HepG2 (cell line): ENCODE data around the gene MADD. TPM values are rescaled to one million over a fixed set of nuclear protein-coding genes. Genes with fewer than 3 reads are reported as not detected.
A peak's percentile ranks its signal among the peaks of the same experiment; 100 is the strongest.

ENCODE experiments used
- DNMT3B ChIP-seq: conservative IDR thresholded peaks from 2 replicates; pipeline ENCODE4 v1.6.1; 2016; ENCODE audit warnings: missing biosample characterization, control low read depth
- HCFC1 ChIP-seq: fragments of 150-350 bp; IDR thresholded peaks from 2 replicates; pipeline ENCODE4 v1.6.1; 2014; ENCODE audit warnings: low read depth, low read length
- MTA3 ChIP-seq: sonication (generic); formaldehyde crosslinking; IDR thresholded peaks from 2 replicates; pipeline ENCODE4 v1.4.0; 2020; ENCODE audit warnings: missing genetic modification reagents
- PRMT3 ChIP-seq: sonication (generic); formaldehyde crosslinking; IDR thresholded peaks from 2 replicates; pipeline ENCODE4 v1.8.1; 2022; ENCODE audit warnings: low read depth, mild to moderate bottlenecking, moderate library complexity, missing genetic modification reagents, borderline replicate concordance
- ZBTB1 ChIP-seq: sonication (generic); formaldehyde crosslinking; IDR thresholded peaks from 2 replicates; pipeline ENCODE4 v1.4.0; 2020; ENCODE audit warnings: missing genetic modification reagents, borderline replicate concordance
- ZBTB7A ChIP-seq: sonication (generic); formaldehyde crosslinking; IDR thresholded peaks from 2 replicates; pipeline ENCODE4 v1.8.0; 2022; ENCODE audit warnings: mild to moderate bottlenecking, missing genetic modification reagents
- ZFP36L1 ChIP-seq: sonication (generic); formaldehyde crosslinking; IDR thresholded peaks from 2 replicates; pipeline ENCODE4 v1.8.0; 2022; ENCODE audit warnings: mild to moderate bottlenecking, missing genetic modification reagents, moderate library complexity
- ZFP36L2 ChIP-seq: sonication (generic); formaldehyde crosslinking; IDR thresholded peaks from 2 replicates; pipeline ENCODE4 v1.4.0; 2020; ENCODE audit warnings: missing genetic modification reagents
- ZMAT3 ChIP-seq: sonication (generic); formaldehyde crosslinking; conservative IDR thresholded peaks from 2 replicates; pipeline ENCODE4 v1.7.0; 2021; ENCODE audit warnings: missing genetic modification reagents
- ZNF484 ChIP-seq: sonication (generic); formaldehyde crosslinking; IDR thresholded peaks from 2 replicates; pipeline ENCODE4 v1.5.1; 2020; ENCODE audit warnings: mild to moderate bottlenecking, low read depth, missing genetic modification reagents, borderline replicate concordance
- ZNF629 ChIP-seq: sonication (generic); formaldehyde crosslinking; conservative IDR thresholded peaks from 2 replicates; pipeline ENCODE4 v1.5.0; 2020; ENCODE audit warnings: missing genetic modification reagents
- ZNF644 ChIP-seq: IDR thresholded peaks from 2 replicates; pipeline ENCODE4 v1.6.1; 2016; ENCODE audit warnings: low read depth
- polyA plus RNA-seq, 8 experiments: library from polyadenylated mRNA; depleted of rRNA in 3 of 8; stranded (reverse) in 7 of 8; unstranded in 1 of 8; fragments of >200 nt; fragmentation: Illumina TruSeq in 4 of 8; extraction: Trizol in 4 of 8; gene quantifications; 2 replicates each; pipeline versions ENCODE4 v1.2.1 to v1.2.3, GENCODE V29; 2011 to 2016; ENCODE audit warnings: low read depth in 4 of 8, missing spikeins in 1 of 8, mixed read lengths in 1 of 8; ENCODE audit not compliant: insufficient read depth in 1 of 8
- total RNA-seq, 5 experiments: library from RNA; depleted of rRNA; stranded (reverse); fragments of >200 nt; fragmentation: Illumina TruSeq; extraction: Trizol; gene quantifications; 2 replicates each; pipeline ENCODE4 v1.2.3, GENCODE V29; 2016; ENCODE audit warnings: low read depth in 1 of 5
- TF ChIP-seq, protein P1 (sequence below): sonication (generic); formaldehyde crosslinking; IDR thresholded peaks from 2 replicates; pipeline ENCODE4 v1.5.1; 2020; ENCODE audit warnings: mild to moderate bottlenecking, missing genetic modification reagents
- TF ChIP-seq, protein P2 (sequence below): sonication (generic); formaldehyde crosslinking; IDR thresholded peaks from 2 replicates; pipeline ENCODE4 v1.4.0; 2020; ENCODE audit warnings: missing genetic modification reagents, borderline replicate concordance
- TF ChIP-seq, protein P3 (sequence below): sonication (generic); formaldehyde crosslinking; IDR thresholded peaks from 2 replicates; pipeline ENCODE4 v1.8.0; 2022; ENCODE audit warnings: missing genetic modification reagents, mild to moderate bottlenecking, moderate library complexity, borderline replicate concordance
- TF ChIP-seq, protein P4 (sequence below): sonication (generic); formaldehyde crosslinking; IDR thresholded peaks from 2 replicates; pipeline ENCODE4 v1.5.0; 2020; ENCODE audit warnings: mild to moderate bottlenecking, missing genetic modification reagents, borderline replicate concordance
- TF ChIP-seq, protein P5 (sequence below): IDR thresholded peaks from 2 replicates; pipeline ENCODE4 v1.6.1; 2016; ENCODE audit warnings: missing compliant biosample characterization, missing genetic modification reagents, borderline replicate concordance

MADD gene
- total and polyA plus RNA-seq, 2 of the 13 experiments (the other 11 are each of a cell fraction or from before 2014, with no cell fraction given): 18.0 to 29.2 TPM

DNA sequence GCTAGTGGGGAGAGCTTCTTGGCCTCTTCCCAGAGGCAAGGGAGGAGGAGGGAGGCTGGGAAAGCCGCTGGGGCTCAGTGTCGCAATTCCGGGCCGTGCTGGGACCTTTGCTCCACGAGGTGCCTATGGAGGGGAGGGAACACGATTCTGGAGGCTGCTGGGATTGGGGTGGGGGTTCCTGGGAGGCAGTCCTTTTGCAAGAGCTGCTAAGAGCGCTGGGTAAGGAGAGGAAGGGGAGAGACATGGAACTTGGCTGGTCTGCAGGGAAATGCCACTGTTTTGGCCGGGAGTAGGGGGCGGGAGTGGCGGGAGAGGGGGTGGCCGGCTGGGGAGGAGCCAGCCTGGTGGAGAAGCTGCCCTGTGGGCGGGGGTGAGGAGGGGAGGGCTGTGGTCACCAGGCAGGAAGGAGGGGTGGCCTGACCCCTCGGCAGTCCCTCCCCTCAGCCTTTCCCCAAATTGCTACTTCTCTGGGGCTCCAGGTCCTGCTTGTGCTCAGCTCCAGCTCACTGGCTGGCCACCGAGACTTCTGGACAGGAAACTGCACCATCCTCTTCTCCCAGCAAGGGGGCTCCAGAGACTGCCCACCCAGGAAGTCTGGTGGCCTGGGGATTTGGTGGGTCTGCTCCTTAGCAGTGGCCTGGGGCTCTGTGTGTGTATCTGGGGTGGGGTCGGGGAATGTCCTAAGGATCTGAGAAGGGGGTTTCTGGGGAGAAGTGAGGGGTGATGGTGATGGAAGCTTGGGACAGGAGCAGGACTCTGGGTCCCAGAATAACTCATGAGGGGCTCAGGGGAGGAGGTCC, 12.2 kb upstream of the MADD start, which contains the start of gene NR1H3 (continued):
- no peak for TF ChIP-seq ZBTB1
- peak; percentile 26; the same call in 1 of the 2 replicates for TF ChIP-seq ZNF644 (CRISPR knock-in tag)
- no peak for TF ChIP-seq DNMT3B (CRISPR knock-in tag)
- TF ChIP-seq, protein P1, sequence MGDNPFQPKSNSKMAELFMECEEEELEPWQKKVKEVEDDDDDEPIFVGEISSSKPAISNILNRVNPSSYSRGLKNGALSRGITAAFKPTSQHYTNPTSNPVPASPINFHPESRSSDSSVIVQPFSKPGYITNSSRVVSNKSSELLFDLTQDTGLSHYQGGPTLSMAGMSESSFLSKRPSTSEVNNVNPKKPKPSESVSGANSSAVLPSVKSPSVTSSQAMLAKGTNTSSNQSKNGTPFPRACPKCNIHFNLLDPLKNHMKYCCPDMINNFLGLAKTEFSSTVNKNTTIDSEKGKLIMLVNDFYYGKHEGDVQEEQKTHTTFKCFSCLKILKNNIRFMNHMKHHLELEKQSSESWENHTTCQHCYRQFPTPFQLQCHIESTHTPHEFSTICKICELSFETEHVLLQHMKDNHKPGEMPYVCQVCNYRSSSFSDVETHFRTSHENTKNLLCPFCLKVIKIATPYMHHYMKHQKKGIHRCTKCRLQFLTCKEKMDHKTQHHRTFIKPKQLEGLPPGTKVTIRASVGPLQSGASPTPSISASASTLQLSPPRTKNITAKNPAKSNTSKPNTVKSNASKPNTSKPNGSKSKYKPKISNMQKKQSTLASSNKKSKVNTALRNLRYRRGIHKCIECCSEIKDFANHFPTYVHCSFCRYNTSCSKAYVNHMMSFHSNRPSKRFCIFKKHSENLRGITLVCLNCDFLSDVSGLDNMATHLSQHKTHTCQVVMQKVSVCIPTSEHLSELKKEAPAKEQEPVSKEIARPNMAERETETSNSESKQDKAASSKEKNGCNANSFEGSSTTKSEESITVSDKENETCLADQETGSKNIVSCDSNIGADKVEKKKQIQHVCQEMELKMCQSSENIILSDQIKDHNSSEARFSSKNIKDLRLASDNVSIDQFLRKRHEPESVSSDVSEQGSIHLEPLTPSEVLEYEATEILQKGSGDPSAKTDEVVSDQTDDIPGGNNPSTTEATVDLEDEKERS (CRISPR knock-in tag): no peak
- TF ChIP-seq ZFP36L1 (CRISPR knock-in tag): peak; percentile 62; the same call in 1 of the 2 replicates
- no peak for TF ChIP-seq ZNF629 (CRISPR knock-in tag)
- 0 out of 2 replicates have a peak, but pooled peaks have one; percentile 46 for TF ChIP-seq ZMAT3 (CRISPR knock-in tag)
- no peak; the same call in 1 of the 2 replicates for TF ChIP-seq ZBTB7A (CRISPR knock-in tag)
- TF ChIP-seq PRMT3: 0 out of 2 replicates have a peak, but pooled peaks have one; percentile 40
- TF ChIP-seq, protein P2, sequence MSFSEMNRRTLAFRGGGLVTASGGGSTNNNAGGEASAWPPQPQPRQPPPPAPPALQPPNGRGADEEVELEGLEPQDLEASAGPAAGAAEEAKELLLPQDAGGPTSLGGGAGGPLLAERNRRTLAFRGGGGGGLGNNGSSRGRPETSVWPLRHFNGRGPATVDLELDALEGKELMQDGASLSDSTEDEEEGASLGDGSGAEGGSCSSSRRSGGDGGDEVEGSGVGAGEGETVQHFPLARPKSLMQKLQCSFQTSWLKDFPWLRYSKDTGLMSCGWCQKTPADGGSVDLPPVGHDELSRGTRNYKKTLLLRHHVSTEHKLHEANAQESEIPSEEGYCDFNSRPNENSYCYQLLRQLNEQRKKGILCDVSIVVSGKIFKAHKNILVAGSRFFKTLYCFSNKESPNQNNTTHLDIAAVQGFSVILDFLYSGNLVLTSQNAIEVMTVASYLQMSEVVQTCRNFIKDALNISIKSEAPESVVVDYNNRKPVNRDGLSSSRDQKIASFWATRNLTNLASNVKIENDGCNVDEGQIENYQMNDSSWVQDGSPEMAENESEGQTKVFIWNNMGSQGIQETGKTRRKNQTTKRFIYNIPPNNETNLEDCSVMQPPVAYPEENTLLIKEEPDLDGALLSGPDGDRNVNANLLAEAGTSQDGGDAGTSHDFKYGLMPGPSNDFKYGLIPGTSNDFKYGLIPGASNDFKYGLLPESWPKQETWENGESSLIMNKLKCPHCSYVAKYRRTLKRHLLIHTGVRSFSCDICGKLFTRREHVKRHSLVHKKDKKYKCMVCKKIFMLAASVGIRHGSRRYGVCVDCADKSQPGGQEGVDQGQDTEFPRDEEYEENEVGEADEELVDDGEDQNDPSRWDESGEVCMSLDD (CRISPR knock-in tag): no peak
- TF ChIP-seq, protein P3, sequence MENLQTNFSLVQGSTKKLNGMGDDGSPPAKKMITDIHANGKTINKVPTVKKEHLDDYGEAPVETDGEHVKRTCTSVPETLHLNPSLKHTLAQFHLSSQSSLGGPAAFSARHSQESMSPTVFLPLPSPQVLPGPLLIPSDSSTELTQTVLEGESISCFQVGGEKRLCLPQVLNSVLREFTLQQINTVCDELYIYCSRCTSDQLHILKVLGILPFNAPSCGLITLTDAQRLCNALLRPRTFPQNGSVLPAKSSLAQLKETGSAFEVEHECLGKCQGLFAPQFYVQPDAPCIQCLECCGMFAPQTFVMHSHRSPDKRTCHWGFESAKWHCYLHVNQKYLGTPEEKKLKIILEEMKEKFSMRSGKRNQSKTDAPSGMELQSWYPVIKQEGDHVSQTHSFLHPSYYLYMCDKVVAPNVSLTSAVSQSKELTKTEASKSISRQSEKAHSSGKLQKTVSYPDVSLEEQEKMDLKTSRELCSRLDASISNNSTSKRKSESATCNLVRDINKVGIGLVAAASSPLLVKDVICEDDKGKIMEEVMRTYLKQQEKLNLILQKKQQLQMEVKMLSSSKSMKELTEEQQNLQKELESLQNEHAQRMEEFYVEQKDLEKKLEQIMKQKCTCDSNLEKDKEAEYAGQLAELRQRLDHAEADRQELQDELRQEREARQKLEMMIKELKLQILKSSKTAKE (CRISPR knock-in tag): peak; percentile 69; the same call in 1 of the 2 replicates
- TF ChIP-seq, protein P4, sequence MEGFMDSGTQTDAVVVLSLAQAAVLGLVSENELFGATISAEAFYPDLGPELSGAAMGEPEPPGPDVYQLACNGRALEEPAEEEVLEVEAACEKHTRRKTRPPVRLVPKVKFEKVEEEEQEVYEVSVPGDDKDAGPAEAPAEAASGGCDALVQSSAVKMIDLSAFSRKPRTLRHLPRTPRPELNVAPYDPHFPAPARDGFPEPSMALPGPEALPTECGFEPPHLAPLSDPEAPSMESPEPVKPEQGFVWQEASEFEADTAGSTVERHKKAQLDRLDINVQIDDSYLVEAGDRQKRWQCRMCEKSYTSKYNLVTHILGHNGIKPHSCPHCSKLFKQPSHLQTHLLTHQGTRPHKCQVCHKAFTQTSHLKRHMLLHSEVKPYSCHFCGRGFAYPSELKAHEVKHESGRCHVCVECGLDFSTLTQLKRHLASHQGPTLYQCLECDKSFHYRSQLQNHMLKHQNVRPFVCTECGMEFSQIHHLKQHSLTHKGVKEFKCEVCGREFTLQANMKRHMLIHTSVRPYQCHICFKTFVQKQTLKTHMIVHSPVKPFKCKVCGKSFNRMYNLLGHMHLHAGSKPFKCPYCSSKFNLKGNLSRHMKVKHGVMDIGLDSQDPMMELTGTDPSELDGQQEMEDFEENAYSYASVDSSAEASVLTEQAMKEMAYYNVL (CRISPR knock-in tag): no peak
- TF ChIP-seq HCFC1: no peak
- TF ChIP-seq ZFP36L2 (CRISPR knock-in tag): no peak
- TF ChIP-seq, protein P5, sequence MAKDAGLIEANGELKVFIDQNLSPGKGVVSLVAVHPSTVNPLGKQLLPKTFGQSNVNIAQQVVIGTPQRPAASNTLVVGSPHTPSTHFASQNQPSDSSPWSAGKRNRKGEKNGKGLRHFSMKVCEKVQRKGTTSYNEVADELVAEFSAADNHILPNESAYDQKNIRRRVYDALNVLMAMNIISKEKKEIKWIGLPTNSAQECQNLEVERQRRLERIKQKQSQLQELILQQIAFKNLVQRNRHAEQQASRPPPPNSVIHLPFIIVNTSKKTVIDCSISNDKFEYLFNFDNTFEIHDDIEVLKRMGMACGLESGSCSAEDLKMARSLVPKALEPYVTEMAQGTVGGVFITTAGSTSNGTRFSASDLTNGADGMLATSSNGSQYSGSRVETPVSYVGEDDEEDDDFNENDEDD (CRISPR knock-in tag): peak; percentile 55; the same call in 1 of the 2 replicates
- TF ChIP-seq MTA3: no peak
- no peak for TF ChIP-seq ZNF484
